ENCODE results near the gene ATXN1.

Gene ATXN1

DNA sequence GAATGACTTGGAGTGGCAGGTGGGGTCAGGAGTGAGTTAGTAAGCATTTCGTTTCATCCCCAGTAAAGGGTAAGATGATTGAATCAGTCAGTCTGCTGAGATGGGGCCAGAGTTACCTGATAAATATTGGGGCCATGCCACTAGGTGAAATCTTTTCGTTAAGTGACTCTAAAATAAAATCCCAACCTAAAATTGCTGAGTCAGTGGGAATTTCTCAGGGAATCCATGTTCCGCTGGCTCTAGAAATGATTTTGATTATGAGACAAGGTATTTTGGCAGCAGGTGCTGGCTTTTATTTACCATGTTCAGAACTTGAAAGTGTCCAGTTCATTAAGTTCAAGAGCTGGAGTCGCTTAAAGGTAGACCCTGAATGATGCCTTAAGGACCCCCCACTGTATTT is 397.5 kb downstream of the ATXN1 start:
- no peak overlapping the region for H2BK12ac ChIP-seq (ENCODE audit: low read length in 2 of 2)
- H3K4me1 ChIP-seq (ENCODE audit: control insufficient read depth, insufficient read depth, low read depth, low read length) = no peaks in the 10 kb centered on the region
- WGBS = 98% methylated on average over 4 of the region's 4 CpGs
- H3K23ac ChIP-seq (ENCODE audit: low read length in 2 of 2) = no peak overlapping the region
- no peak overlapping the region for H3K4ac ChIP-seq (ENCODE audit: low read depth in 1 of 2, low read length in 2 of 2)
- no peak overlapping the region for H3K9ac ChIP-seq (ENCODE audit: low read length)
- no peak overlapping the region for H2AK5ac ChIP-seq (ENCODE audit: low read length, severe bottlenecking)
- H4K8ac ChIP-seq (ENCODE audit: low read length) = no peak overlapping the region
- no peak overlapping the region for H2AFZ ChIP-seq (ENCODE audit: low read depth, low read length)
- H3K18ac ChIP-seq (ENCODE audit: low read depth in 1 of 2, low read length in 2 of 2) = no peak overlapping the region
- no peak overlapping the region for H3K27ac ChIP-seq (ENCODE audit: low read length, poor library complexity, severe bottlenecking)
- H3K27me3 ChIP-seq (ENCODE audit: control insufficient read depth in 1 of 2, insufficient read depth in 1 of 2, low read length in 2 of 2) = no peaks in the 10 kb centered on the region
- H3K36me3 ChIP-seq (ENCODE audit: control insufficient read depth in 1 of 2, insufficient read depth in 2 of 2, low read depth in 1 of 2, low read length in 2 of 2) = peaks cover under 1 to 7% of the 10 kb centered on the region in 2 experiments
- no peak overlapping the region for H3K4me3 ChIP-seq (ENCODE audit: insufficient read depth in 1 of 2, low read depth in 1 of 2, low read length in 2 of 2)
- H2BK15ac ChIP-seq (ENCODE audit: low read depth, poor library complexity, severe bottlenecking) = no peak overlapping the region
- H3K9me3 ChIP-seq (ENCODE audit: control insufficient read depth, low read length) = no peaks in the 10 kb centered on the region
- no peak for DNase-seq
- no peak overlapping the region for H2BK5ac ChIP-seq (ENCODE audit: low read depth, low read length, poor library complexity, severe bottlenecking)
- no peak overlapping the region for H2BK120ac ChIP-seq (ENCODE audit: low read depth, low read length)
- no peak overlapping the region for H3K4me2 ChIP-seq (ENCODE audit: low read length, poor library complexity, severe bottlenecking)
- no peak overlapping the region for H4K91ac ChIP-seq (ENCODE audit: low read length)
- H3K79me1 ChIP-seq (replicated peaks; ENCODE audit: low read length, poor library complexity, severe bottlenecking) = peaks cover 8% of the 10 kb centered on the region
- H3K14ac ChIP-seq (ENCODE audit: low read length in 2 of 2) = no peak overlapping the region

DNA sequence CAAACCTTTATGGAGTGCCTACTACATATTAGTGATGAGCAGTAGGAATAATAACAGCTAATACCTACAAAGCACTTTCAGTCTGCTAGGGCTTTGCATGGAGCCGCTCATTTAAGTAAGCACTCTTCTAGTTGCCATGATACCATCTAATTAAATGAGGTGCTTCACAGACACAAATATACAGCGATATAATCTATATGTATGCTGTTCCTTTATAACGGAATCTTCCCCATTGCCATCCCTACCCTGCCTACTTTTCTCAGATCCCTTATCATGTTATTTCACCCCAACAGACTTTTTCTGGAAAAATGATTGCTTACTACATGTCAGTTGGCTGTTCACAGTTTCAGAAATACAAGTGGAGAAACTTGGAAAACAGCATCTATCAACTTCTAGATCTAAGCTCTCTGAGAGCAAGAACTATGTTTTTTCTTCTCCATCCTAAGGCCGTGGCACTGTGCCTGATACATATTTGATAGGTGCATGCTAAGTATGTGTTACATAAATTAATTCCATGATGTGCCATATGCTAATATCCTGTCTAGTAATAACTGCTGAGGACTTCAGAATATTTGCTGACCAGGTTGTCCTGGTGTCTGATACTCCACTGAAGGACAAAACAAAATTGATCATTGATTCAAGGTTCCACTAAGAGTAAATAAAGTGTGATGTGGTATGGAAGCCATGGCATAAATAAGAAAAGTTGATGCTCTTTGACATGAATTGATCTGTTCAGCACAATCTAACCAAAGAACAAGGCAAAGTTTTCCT is 398.3 kb downstream of the ATXN1 start:
- no peak overlapping the region for H3K23ac ChIP-seq (ENCODE audit: low read length in 2 of 2)

GRCh38 chr6:16362296-16362695 is 399.0 kb downstream of the ATXN1 start:
- no peak overlapping the region for H3K27ac ChIP-seq (ENCODE audit: low read length, poor library complexity, severe bottlenecking)
- H2BK120ac ChIP-seq (ENCODE audit: low read depth, low read length) = no peak overlapping the region

More for the DNA sequence above, 398.3 kb downstream of the ATXN1 start:
- H3K36me3 ChIP-seq (ENCODE audit: control insufficient read depth in 1 of 2, insufficient read depth in 2 of 2, low read depth in 1 of 2, low read length in 2 of 2) = peaks cover 5 to 7% of the 10 kb centered on the region in 2 experiments
- H4K8ac ChIP-seq (ENCODE audit: low read length) = no peak overlapping the region
- no peak for DNase-seq
- no peak overlapping the region for H2BK5ac ChIP-seq (ENCODE audit: low read depth, low read length, poor library complexity, severe bottlenecking)
- no peak overlapping the region for H3K9ac ChIP-seq (ENCODE audit: low read length)
- H3K4me1 ChIP-seq (ENCODE audit: control insufficient read depth, insufficient read depth, low read depth, low read length) = no peaks in the 10 kb centered on the region
- H3K14ac ChIP-seq (ENCODE audit: low read length in 2 of 2) = no peak overlapping the region
- H3K27ac ChIP-seq (ENCODE audit: low read length, poor library complexity, severe bottlenecking) = no peak overlapping the region
- no peaks in the 10 kb centered on the region for H3K9me3 ChIP-seq (ENCODE audit: control insufficient read depth, low read length)
- no peak overlapping the region for H3K4ac ChIP-seq (ENCODE audit: low read depth in 1 of 2, low read length in 2 of 2)
- no peak overlapping the region for H3K18ac ChIP-seq (ENCODE audit: low read depth in 1 of 2, low read length in 2 of 2)
- H2BK12ac ChIP-seq (ENCODE audit: low read length in 2 of 2) = no peak overlapping the region
- no peak overlapping the region for H2BK120ac ChIP-seq (ENCODE audit: low read depth, low read length)
- H2AFZ ChIP-seq (ENCODE audit: low read depth, low read length) = no peak overlapping the region
- H3K79me1 ChIP-seq (replicated peaks; ENCODE audit: low read length, poor library complexity, severe bottlenecking) = peaks cover 11% of the 10 kb centered on the region
- H4K91ac ChIP-seq (ENCODE audit: low read length) = no peak overlapping the region
- no peak overlapping the region for H2AK5ac ChIP-seq (ENCODE audit: low read length, severe bottlenecking)
- WGBS = 89% methylated on average over 4 of the region's 4 CpGs
- H2BK15ac ChIP-seq (ENCODE audit: low read depth, poor library complexity, severe bottlenecking) = no peak overlapping the region
- H3K4me3 ChIP-seq (ENCODE audit: insufficient read depth in 1 of 2, low read depth in 1 of 2, low read length in 2 of 2) = no peak overlapping the region
- H3K27me3 ChIP-seq (ENCODE audit: control insufficient read depth in 1 of 2, insufficient read depth in 1 of 2, low read length in 2 of 2) = no peaks in the 10 kb centered on the region
- no peak overlapping the region for H3K4me2 ChIP-seq (ENCODE audit: low read length, poor library complexity, severe bottlenecking)

GRCh38 chr6:16361861-16362260 is 399.4 kb downstream of the ATXN1 start:
- Histone ChIP-seq H4K91ac (ENCODE audit: low read length) (no peak overlapping the region), H3K36me3 (ENCODE audit: control insufficient read depth in 1 of 2, insufficient read depth in 2 of 2, low read depth in 1 of 2, low read length in 2 of 2) (peaks cover 5 to 7% of the 10 kb centered on the region in 2 experiments), H3K4ac (ENCODE audit: low read depth in 1 of 2, low read length in 2 of 2) (no peak overlapping the region), H2AFZ (ENCODE audit: low read depth, low read length) (no peak overlapping the region), H3K23ac (ENCODE audit: low read length in 2 of 2) (no peak overlapping the region), H3K9ac (ENCODE audit: low read length) (no peak overlapping the region), H3K9me3 (ENCODE audit: control insufficient read depth, low read length) (no peaks in the 10 kb centered on the region), H2BK120ac (ENCODE audit: low read depth, low read length) (no peak overlapping the region), H3K79me1 (replicated peaks; ENCODE audit: low read length, poor library complexity, severe bottlenecking) (peaks cover 11% of the 10 kb centered on the region), H2BK15ac (ENCODE audit: low read depth, poor library complexity, severe bottlenecking) (no peak overlapping the region), H3K4me3 (ENCODE audit: insufficient read depth in 1 of 2, low read depth in 1 of 2, low read length in 2 of 2) (no peak overlapping the region), H3K27me3 (ENCODE audit: control insufficient read depth in 1 of 2, insufficient read depth in 1 of 2, low read length in 2 of 2) (no peaks in the 10 kb centered on the region), H3K14ac (ENCODE audit: low read length in 2 of 2) (no peak overlapping the region), H2AK5ac (ENCODE audit: low read length, severe bottlenecking) (no peak overlapping the region), H2BK12ac (ENCODE audit: low read length in 2 of 2) (peak overlapping the region in 1 of 2 experiments; percentile 56), H4K8ac (ENCODE audit: low read length) (no peak overlapping the region), H2BK5ac (ENCODE audit: low read depth, low read length, poor library complexity, severe bottlenecking) (no peak overlapping the region), H3K4me1 (ENCODE audit: control insufficient read depth, insufficient read depth, low read depth, low read length) (no peaks in the 10 kb centered on the region), H3K4me2 (ENCODE audit: low read length, poor library complexity, severe bottlenecking) (no peak overlapping the region), H3K18ac (ENCODE audit: low read depth in 1 of 2, low read length in 2 of 2) (no peak overlapping the region), H3K27ac (ENCODE audit: low read length, poor library complexity, severe bottlenecking) (no peak overlapping the region)
- WGBS = 95% methylated on average over 5 of the region's 8 CpGs
- DNase-seq = no peak

More at GRCh38 chr6:16362296-16362695, 399.0 kb downstream of the ATXN1 start:
- no peak overlapping the region for H2BK5ac ChIP-seq (ENCODE audit: low read depth, low read length, poor library complexity, severe bottlenecking)
- H2BK15ac ChIP-seq (ENCODE audit: low read depth, poor library complexity, severe bottlenecking) = no peak overlapping the region
- no peaks in the 10 kb centered on the region for H3K9me3 ChIP-seq (ENCODE audit: control insufficient read depth, low read length)
- 98% methylated on average over 5 of the region's 11 CpGs for WGBS
- H3K18ac ChIP-seq (ENCODE audit: low read depth in 1 of 2, low read length in 2 of 2) = no peak overlapping the region
- H3K14ac ChIP-seq (ENCODE audit: low read length in 2 of 2) = no peak overlapping the region
- H4K91ac ChIP-seq (ENCODE audit: low read length) = no peak overlapping the region
- H3K23ac ChIP-seq (ENCODE audit: low read length in 2 of 2) = no peak overlapping the region
- H3K9ac ChIP-seq (ENCODE audit: low read length) = no peak overlapping the region
- no peaks in the 10 kb centered on the region for H3K27me3 ChIP-seq (ENCODE audit: control insufficient read depth in 1 of 2, insufficient read depth in 1 of 2, low read length in 2 of 2)
- H3K4ac ChIP-seq (ENCODE audit: low read depth in 1 of 2, low read length in 2 of 2) = no peak overlapping the region
- H3K4me1 ChIP-seq (ENCODE audit: control insufficient read depth, insufficient read depth, low read depth, low read length) = no peaks in the 10 kb centered on the region
- H3K79me1 ChIP-seq (replicated peaks; ENCODE audit: low read length, poor library complexity, severe bottlenecking) = peaks cover 11% of the 10 kb centered on the region
- no peak overlapping the region for H4K8ac ChIP-seq (ENCODE audit: low read length)
- peaks cover 5 to 7% of the 10 kb centered on the region in 2 experiments for H3K36me3 ChIP-seq (ENCODE audit: control insufficient read depth in 1 of 2, insufficient read depth in 2 of 2, low read depth in 1 of 2, low read length in 2 of 2)
- H2AFZ ChIP-seq (ENCODE audit: low read depth, low read length) = no peak overlapping the region
- no peak for DNase-seq
- H2BK12ac ChIP-seq (ENCODE audit: low read length in 2 of 2) = peak overlapping the region in 1 of 2 experiments; percentile 56
- H3K4me2 ChIP-seq (ENCODE audit: low read length, poor library complexity, severe bottlenecking) = no peak overlapping the region
- H3K4me3 ChIP-seq (ENCODE audit: insufficient read depth in 1 of 2, low read depth in 1 of 2, low read length in 2 of 2) = no peak overlapping the region
- no peak overlapping the region for H2AK5ac ChIP-seq (ENCODE audit: low read length, severe bottlenecking)
